Stimulated activated CD4-positive, alpha-beta T cell treated with anti-CD3 and anti-CD28 coated beads, Interleukin-4, amount 100 ng/mL, for 48 hours (primary cell): ENCODE data around the gene TNS4.

Source experiments
- DNase-seq, 2 donors: peaks; one replicate each; pipeline ENCODE4 v3.0.0-alpha.2; 2020; ENCODE audit warnings: low read depth in 2 of 2

Gene TNS4

DNA sequence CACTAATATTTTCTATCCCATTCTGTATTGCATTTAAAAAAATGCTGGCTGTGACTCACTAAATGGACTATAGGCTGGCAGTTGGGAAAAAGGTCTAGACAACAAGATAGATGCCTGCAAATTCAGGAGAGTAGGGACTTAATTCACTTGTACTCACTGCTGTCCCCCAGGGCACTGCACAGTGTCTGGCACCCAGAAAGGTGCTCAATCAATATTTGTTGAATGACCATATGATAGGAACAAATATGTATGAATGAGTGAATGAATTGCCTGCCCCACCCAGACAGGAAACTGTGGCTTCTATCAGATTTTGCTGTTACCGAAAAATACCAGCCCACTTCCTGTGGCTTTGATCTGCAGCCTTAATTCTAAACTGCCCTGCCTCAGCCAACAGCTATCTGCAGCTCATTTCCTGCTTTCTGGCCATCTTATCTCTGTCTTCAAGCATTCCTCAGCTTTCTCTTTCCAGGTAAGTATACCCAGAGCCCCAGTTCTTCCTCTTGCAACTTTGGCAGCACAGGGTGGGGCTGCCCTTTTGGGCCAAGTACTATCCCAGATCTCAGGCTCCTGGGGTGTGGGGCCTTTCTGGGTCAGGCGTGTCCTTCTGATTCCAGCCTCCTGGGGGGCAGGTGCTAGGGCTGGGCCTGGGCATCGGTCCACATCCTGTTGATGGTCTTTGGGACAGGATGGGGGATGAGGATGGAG, 15.3 kb upstream of the TNS4 start:
- peak; percentile 24 to 55 for DNase-seq

DNA sequence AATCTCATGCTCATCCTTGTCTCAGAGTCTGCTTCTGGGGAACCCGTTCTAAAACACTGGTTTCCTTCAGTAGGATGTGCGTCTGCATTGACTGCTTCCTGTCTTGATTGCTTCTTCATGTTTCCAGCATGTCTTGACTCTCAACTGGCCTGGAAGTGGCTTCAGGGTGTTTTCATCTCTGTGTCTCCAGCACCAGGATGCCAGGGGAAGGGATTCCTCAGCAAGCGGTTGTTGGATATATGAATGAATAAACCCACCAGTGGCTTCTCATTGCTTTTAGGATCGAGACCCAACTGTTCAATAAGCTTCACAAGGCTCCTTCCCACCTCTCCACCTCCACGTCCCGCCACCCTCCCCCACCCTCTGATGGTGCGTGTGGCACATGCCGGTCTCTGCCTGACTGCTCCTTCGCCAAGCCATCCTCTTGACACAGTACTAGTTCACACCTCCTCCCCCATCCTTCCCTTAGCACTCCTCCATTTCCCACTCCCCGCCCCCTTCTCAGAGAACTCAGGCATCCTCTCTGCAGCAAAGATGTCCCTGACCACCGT, 14.1 kb upstream of the TNS4 start:
- DNase-seq: peak in 1 of 2 donors; percentile 30

DNA sequence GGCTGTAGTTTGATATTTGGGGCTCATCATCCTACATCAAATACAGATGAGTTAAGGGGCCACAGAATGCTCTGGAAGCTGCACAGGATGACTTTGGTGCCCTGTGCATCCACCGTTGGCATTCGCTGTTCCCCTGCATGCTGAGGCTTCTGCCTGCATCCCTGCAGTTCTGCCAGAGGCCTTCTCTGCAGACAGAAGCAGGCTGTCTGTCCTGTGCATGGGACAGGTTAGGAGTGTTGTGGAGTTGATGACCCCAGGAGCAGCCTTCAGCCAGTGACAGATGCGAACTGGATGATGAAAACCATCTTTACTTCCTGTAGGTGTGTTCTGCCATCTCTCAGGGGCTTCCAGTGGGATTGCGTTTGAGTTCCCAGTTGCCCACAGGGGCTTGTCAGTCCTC, 13.6 kb upstream of the TNS4 start:
- DNase-seq: no peak

DNA sequence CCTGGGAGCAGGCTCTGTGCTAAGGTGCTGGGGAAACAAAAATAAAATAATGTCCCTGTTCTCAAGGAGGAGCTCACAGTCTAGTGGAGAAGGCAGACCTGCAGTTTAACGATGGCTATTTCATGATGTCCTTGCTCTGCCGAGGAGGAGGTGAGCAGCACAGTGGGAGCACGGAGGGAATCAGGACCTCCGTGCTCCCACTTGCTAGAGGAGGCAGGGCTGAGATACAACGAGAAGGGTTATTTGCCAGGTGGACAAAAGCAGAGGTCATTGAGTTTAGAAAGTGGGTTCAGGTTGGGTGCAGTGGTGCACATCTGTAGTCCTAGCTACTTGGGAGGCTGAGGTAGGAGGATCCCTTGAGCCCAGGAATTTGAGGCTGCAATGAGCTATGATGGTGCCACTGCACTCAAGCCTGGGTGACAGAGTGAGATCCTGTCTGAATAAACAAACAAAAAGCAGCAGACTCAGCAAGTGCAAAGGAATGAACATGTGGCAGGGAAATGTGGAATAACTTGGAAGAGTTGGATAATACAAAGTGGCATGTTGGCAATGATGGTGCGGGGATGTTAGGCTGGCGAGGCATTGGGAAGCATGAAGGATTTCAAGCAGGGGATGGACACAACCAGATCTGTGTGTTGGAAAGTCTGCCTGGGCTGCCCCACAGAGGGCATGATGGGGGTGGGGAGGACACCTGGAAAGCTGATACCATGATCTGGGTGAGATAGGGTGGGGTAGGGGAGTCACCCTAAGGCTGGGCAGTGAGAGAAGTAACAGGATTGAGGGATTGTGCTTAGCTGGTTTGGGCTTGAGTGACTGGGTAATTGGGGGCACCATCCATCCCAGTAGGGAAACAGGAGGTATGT, 12.8 kb upstream of the TNS4 start:
- no peak for DNase-seq

DNA sequence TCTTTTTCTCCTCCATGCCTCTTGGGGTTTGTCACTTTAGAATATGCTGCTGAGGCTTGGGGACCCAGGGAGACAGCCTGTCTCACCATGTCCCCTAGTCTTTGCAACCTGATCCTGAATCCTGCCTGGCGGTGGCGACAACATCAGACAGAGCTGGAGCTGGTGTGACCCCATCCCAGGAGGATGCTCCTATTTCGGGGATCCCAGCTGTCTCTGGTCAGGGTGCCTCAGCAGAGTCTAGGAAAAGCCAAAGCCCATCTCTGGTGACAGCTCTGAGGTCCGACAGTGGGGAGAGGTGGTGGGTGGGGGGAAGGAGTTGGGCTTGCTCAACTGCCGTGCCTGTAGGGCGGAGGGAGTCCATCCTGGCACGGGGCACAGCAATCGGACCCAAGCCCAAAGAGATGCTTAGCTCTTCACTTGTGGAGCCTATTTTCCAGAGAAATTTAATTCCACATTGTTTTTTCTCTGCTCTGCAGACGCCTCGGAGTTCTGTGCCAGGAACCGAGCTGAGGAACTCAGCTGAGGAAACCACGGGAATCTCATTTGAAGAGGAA, 10.3 kb upstream of the TNS4 start:
- no peak for DNase-seq

DNA sequence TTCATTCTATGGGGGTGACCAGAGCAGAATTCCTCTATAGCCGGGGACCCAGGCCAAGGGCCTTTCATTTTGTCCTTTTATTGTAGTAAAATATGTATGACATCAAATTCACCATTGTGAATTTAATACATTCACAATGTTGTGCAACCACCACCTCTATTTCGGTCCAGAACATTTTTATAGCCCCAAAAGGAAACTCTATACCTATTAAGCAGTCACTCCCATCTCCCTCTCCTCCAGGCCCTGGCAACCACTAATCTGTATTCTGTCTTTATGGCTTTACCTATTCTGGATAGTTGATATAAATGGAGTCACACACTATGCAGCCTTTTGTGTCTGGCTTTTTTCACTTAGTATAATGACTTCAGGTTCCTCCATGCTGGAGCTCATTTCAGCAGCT, 9.7 kb upstream of the TNS4 start:
- DNase-seq: no peak

DNA sequence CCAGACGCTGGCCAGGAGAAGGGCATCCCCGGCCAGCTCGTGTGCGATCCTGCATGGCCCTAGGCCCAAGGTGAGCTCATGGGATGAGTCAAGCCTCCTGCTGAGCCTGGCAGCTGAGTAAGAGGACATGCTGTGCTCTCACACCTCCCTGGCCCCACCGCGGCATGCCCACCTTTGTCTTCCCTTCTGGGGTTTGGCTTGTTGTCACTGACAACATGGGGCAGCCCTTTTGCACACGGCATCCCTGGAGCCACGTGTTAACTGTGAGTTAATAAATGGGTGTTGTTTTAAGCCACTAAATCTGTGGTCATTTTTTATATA, 8.9 kb upstream of the TNS4 start:
- DNase-seq: no peak

DNA sequence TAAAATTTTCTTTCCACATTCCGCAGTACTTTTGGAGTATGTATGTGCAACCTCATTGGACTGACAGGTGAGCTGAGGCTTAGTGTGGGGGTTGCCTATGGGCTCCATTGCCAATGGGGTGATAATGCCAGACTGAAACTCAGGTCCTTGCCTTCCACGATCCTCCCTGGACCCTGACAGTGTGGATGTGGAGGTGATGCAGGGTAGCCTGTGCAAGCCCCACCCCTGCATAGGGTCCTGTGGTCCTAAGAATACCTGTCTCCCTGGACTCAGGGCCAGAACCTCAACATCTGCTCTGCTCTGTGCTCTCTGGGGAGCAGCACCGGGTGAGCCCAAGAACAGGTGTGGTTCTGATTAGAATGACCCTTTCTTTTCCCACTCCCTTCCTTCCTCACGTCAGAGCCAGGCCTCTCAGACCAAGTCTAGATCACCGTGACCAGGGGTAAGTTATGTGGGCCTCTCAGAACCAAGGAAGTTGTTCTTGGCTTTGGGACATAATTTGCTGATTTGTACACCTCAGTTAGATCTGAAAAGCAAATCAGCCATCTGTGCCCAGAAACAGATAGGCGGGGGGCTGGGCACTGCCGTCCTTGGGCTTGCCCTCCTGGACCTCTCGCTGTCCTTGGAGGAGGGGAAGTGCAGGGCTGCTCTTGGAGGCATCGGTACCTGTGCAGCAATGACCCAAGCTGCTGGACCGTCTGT, 8.4 kb upstream of the TNS4 start:
- no peak for DNase-seq

DNA sequence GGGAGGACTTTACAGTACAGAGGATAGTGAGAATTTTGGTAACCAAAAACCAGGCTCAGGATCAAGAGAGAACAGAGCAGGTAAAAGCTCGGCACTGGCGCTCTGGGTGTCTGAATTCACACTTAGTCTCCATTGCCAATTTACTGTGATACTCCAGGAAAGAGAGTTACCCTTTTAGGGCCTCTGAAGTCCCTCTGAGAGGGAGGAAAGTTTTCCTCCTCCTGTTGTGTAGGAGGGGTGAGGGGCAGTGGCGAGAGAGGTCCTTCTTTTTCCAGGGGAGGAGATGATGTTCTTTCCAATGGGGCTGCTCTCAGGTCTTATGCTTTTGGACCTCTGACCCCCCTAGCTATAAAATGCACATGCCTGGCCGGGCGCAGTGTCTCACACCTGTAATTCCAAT, 5.4 kb upstream of the TNS4 start:
- no peak for DNase-seq

DNA sequence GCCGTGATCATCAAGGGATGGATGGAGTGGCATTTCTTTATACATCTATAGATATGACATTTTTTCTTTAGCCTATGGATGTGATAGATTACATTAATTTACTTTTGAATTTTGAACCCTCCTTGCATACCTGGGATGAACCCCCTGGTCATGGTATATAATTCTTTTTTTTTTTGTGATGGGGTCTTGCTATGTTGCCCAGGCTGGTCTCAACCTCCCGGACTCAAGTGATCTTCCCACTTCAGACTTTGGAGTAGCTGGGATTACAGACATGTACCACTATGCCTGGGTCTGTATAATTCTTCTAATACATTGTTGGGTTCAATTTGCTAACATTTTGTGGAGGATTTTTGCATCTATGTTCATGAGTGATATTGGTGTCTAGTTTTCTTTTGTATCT, 1.7 kb upstream of the TNS4 start:
- DNase-seq: no peak

DNA sequence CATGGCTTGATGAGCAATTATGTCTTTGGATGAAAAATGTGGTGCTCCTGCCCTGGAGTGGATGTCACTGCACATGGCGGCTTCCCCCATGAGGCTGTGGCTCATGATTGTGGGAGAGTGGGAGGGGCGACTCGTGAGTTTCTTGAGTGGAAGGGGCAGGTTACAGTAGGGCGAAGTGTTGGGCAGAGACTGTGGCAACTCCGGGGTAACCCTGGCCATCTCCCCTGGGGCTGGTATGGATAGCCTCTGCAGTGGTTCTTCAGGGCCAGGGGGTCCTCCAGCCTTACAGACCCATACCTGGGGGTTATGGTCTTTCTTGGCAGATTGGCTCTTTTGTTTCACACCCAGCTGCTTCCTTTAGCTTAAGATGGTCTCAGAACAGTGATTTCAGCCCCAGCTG, 1.3 kb upstream of the TNS4 start:
- no peak for DNase-seq

DNA sequence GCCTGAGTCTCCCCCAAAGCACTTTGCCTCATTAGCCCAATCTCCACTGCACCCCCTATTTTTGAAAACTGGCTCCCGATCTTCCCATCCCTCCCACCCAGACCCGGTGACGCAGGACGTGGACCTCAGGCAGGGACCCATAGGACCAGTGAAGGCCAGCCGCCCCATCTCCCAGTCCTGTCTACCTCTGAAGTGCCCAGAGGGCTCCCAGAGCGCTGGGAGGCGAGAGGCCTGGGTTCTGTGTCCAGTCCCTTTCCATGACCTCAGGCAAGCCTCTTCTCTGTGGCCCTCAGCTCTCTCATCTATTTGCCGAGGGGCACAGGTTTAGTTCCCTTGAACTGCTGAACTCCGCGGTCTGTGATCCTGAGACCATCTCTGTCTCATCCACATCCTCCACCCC, 714 bp downstream of the TNS4 start:
- no peak for DNase-seq

DNA sequence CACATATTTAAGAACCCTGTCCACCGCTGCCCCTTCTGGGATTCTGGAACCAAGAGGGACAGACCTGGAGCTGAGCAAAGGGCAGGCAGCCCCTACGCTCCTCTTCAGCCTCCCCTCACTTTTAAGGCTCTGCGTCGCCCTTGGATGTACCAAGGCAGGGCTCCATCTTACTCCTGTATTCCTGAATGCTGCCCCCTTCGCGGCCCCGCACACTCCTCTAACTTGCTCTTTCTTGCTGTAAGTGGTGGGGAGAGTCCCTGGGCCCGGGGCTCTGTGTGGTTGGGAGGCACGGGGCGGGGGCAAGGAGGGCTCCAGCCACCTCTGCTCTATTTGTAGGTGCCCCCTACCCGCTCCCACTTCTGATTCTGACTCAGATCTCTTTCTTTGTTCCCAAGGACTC, 1.2 kb downstream of the TNS4 start:
- DNase-seq: no peak

DNA sequence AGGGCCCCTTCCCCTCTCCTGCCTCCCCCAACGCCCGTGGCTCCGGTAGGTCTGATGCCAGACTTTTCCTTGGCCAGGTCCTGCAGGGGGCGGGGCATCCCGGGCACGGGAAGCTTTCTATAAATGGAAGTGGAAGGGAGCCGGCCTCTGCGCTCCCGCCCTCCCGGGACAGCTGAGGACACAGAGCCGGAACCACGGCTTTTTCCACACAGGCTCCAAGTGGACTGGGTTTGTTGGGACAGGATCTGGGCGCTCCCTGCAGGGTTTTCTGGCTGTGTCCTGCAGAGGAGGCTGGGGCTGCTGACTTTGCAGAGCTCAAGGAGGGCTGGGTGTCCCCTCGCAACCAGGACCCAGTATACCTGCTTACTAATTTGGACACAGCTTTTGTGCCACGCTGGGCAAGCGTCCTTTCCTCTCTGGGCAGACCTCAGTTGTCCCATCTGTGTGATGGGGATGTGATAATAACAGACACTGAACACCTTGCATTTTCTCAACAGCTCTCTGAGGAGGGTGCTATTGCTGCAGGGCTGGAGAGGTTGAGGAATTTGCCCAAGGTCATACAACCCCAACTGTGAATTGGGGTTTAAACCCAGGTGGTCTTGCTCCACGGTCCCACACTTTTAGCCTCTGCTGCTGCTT, 1.8 kb downstream of the TNS4 start:
- DNase-seq: no peak

DNA sequence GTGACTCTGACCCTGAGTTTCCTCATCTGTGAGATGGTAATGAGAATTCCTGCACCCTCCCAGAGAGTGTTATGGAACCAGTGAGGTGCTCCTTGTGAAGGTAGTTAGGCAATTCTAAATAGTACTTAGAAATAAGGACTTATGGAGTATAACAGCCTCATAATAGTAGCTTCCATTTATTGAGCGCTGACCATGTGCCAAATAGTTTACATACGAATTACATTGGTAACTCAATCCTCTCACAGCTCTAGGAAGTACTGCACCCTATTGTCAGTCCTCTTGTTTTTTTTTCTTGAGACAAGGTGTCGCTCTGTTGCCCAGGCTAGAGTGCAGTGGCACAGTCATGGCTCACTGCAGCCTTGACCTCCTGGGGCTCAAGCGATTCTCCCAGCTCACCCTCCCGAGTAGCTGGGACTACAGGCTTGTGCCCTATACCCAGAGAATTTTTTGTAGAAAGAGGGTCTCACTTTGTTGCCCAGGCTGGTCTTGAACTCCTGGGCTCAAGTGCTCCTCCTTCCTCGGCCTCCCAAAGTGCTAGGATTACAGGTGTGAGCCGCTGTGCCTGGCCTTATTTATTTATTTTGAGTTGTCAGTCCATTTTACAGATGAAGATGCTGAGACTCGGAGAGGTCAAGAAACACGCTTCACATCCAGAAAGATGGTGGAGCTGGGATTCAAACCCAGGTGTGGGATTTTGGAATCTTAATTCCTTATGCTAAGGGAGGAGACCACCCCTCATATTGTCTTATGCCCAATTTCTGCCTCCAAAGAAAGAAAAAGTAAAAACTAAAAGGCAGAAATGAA, 2.9 kb downstream of the TNS4 start:
- DNase-seq: no peak

DNA sequence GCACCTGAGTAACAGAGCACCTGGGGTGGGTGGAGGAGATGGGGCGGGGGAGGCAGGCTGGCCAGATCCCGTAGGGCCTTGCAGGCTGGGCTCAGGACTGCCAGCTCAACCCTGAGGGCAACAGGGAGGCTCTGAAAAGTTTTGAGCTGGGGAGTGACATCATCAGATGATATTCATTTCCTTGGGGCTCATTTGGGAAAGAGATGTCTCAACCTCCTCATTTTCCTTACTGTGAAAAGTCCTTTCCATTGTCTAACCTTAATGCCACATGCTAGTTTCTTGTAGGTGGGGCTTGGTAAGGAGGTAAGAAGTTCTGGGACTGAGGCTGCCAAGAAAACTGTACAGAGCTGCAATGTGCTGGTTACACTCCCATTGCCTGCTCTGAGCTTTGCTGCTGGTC, 3.7 kb downstream of the TNS4 start:
- DNase-seq: no peak

DNA sequence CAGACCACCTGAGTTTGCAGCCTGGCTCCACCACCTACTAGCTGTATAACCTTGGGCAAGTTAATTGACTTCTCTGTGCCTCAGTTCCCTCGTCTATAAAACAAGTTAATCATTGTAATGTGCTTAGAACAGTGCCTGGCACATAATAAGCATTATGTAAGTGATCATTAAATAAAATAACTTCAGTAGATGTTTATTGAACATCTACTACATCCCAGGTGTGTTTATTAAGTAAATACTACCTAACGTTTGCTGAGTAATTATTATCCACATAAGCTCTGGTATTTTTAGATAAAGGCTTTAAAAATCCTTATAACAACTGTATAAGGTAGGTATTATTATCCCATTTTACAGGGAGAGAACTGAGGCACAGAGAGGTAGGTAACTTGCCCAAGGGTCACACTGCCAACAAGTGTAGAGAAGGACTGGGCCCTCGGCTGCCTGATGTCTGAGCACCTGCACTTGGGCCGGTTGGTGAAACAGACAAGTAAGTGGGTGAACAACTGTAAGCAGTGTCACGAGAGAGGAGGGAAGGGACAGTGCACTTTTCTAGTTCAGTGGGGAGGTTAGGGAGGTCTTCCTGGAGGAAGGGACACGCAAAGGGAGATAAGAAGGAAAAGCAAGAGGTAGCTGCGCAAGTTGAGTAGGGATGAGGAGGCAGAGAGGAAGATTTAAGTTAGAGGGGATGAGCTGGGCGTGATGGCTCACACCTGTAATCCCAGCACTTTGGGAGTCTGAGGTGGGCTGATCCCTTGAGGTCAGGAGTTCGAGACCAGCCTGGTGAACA, 4.6 kb downstream of the TNS4 start:
- DNase-seq: no peak

DNA sequence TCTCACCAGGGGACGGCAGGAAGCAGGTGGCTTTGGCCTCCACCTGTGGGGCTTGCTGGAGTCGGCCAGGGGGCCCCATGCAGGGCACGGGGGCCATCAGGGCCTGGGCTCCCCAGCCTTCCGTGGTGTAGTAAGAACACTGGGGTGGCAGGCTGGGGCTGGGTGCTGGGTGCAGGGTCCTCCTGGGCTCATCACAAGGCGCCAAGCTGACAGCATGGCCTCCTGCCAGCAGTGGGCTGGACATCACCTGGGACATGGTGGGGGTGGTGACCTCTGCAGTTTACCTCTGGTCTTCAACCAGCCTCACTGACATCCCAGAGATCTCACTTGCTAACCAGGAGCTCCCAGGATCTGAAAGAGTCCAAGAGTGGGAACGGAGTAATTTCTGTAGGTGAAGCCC, 5.3 kb downstream of the TNS4 start:
- DNase-seq: no peak

DNA sequence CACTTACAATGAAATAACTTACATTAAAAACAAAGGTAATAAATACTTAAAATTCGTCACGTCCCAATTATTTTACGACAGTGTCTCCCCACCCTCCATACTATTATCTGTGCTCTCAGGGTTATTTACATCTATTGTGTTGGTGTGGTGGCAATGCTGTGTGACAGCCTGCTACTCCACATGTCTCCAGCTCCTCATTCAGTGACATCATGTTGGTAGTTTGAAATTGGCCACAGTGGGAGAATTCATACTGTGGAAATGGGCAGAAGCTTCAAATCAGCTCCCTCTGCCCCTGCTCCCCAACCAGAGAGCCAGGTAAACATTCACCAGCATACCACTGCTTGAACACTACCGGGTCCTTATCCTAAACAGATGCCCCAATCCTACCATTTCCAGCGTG, 6.3 kb downstream of the TNS4 start:
- DNase-seq: no peak

DNA sequence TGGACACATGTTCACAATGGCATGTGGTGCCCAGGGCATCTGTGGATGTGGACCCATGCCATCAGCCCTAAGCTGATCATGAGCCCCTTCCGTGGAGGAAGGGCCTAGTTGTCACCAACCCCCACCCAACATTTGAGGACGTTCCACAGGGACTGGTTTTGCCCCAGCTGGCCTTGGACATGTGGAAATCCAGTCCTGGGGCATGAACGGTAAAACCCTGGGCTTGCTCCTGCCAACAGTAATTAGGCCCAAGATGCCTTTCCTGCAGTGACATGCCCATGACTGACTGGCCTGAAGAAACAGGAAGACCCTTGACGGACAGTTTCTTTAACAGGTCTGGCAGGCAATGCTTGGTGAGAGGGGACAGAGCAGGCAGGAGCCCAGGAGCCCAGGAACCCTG, 7.7 kb downstream of the TNS4 start:
- no peak for DNase-seq
